Calu3 (cell line): ENCODE results near the gene SMOC2. TPM values are rescaled to one million over a fixed set of nuclear protein-coding genes. Genes with fewer than 3 reads are reported as not detected.
"Not testable (repeated sequence)": the region's sequence is repeated elsewhere in the genome, so short reads cannot be mapped to it uniquely, and the experiment has no call there.

Experiments used
- BruUV-seq: library from RNA; stranded (reverse); fragments of 400-500 nt; replicated peaks from 2 replicates; lab custom pipeline; 2021; lab: Mats Ljungman, UMichigan
- CTCF ChIA-PET: fragments of 300-600 bp; sonication (Branson Sonifier 250); formaldehyde crosslinking; loops from one replicate; lab custom pipeline; 2022; ENCODE audit warnings: antibody characterized with exemption; lab: Charles Lee
- DNase-seq: peaks from one replicate; pipeline ENCODE4 v3.0.0; 2022
- H3K27ac Mint-ChIP-seq: one replicate; pipeline ENCODE4 v1.8.0; 2022; ENCODE audit warnings: mixed read lengths; ENCODE audit not compliant: unreplicated experiment
- H3K27me3 Mint-ChIP-seq: one replicate; pipeline ENCODE4 v1.8.0; 2022; ENCODE audit warnings: mixed read lengths; ENCODE audit not compliant: unreplicated experiment
- H3K36me3 Mint-ChIP-seq: one replicate; pipeline ENCODE4 v1.8.0; 2022; ENCODE audit warnings: mild to moderate bottlenecking, moderate library complexity, mixed read lengths; ENCODE audit not compliant: insufficient read depth, unreplicated experiment
- H3K4me1 Mint-ChIP-seq: one replicate; pipeline ENCODE4 v1.8.0; 2022; ENCODE audit warnings: mild to moderate bottlenecking, low read depth, mixed read lengths; ENCODE audit not compliant: unreplicated experiment
- H3K4me3 Mint-ChIP-seq: one replicate; pipeline ENCODE4 v1.8.0; 2022; ENCODE audit warnings: mild to moderate bottlenecking, low read depth, moderate library complexity, mixed read lengths; ENCODE audit not compliant: unreplicated experiment
- H3K9me3 Mint-ChIP-seq: one replicate; pipeline ENCODE4 v1.8.0; 2022; ENCODE audit warnings: low read depth, mixed read lengths; ENCODE audit not compliant: unreplicated experiment
- intact Hi-C: fragments of 100-400 bp; cut with micrococcal nuclease; formaldehyde crosslinking; loops from one replicate; pipeline ENCODE4 v1.10.0; 2022; ENCODE audit not compliant: unreplicated experiment
- total RNA-seq: library from RNA; stranded (reverse); gene quantifications from 2 replicates; pipeline ENCODE4 v1.2.3, GENCODE V29; 2022
- TF ChIP-seq, protein P1 (sequence below): fragments of 200-600 bp; IDR thresholded peaks from one replicate; pipeline ENCODE4 v1.8.0; 2022; ENCODE audit warnings: antibody characterized with exemption; ENCODE audit not compliant: unreplicated experiment

Gene SMOC2
- total RNA-seq, 1 experiment from 2014 or later = 1.1 TPM

DNA sequence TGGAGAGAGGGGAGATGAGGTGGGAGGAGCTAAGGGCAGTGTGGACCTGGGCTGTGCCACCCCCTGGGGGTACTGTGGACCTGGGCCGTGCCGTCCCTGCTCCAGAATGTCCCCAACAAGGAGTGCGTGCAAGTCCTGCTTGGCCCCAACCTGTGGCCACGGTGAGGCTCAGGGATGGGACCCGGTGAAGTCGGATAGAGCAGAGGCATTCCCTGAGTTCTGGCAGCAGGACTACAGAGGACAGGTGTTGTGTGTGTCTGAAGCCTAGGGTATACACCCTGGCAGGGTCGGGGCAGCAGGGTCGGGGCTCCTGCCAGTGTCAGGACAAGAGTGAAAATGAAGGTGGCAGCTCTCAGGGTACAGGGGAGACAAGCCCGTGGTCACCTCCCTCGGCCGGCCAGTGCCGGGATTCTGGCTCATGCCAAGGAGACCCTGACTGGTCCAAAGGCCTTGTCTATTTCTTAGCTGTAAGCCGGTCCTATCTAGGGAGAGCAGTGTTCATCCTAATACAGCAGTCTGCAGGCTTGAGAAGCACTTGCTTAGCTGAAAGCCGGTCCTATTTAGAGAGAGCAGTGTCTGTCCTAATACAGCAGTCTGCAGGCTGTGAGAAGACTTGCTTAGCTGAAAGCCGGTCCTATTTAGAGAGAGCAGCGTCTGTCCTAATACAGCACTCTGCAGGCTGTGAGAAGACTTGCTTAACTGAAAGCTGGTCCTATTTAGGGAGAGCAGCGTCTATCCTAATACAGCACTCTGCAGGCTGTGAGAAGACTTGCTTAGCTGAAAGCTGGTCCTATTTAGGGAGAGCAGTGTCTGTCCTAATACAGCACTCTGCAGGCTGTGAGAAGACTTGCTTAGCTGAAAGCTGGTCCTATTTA, 95.9 kb downstream of the SMOC2 start:
- no peak overlapping the region for H3K4me3 Mint-ChIP-seq
- no peaks in the 10 kb centered on the region for H3K9me3 Mint-ChIP-seq
- CTCF ChIA-PET = no interaction called here
- TF ChIP-seq, protein P1, sequence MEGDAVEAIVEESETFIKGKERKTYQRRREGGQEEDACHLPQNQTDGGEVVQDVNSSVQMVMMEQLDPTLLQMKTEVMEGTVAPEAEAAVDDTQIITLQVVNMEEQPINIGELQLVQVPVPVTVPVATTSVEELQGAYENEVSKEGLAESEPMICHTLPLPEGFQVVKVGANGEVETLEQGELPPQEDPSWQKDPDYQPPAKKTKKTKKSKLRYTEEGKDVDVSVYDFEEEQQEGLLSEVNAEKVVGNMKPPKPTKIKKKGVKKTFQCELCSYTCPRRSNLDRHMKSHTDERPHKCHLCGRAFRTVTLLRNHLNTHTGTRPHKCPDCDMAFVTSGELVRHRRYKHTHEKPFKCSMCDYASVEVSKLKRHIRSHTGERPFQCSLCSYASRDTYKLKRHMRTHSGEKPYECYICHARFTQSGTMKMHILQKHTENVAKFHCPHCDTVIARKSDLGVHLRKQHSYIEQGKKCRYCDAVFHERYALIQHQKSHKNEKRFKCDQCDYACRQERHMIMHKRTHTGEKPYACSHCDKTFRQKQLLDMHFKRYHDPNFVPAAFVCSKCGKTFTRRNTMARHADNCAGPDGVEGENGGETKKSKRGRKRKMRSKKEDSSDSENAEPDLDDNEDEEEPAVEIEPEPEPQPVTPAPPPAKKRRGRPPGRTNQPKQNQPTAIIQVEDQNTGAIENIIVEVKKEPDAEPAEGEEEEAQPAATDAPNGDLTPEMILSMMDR = no peak
- no peaks in the 10 kb centered on the region for H3K4me1 Mint-ChIP-seq
- intact Hi-C loops = no loop called here
- no TSS peak for BruUV-seq
- no peak overlapping the region for H3K27ac Mint-ChIP-seq
- no peaks in the 10 kb centered on the region for H3K27me3 Mint-ChIP-seq
- no peak for DNase-seq
- H3K36me3 Mint-ChIP-seq = no peaks in the 10 kb centered on the region

DNA sequence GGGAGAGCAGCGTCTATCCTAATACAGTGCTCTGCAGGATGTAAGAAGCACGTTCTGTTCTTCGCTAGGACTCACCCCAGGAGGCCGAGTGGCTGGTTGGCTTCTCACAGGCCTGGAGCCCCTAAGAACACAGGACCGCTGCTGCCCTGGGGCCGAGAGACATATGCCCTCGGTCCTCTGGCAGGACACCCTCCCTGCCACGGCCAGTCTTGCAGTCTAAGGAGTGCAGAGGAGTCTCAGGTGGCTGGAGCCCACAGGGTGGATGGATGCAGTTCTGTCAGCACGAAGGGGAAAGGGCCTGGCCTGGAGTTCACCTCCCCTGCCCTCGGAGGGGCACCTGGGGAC, 96.5 kb downstream of the SMOC2 start:
- Mint-ChIP-seq H3K27me3 (no peaks in the 10 kb centered on the region), H3K27ac (no peak overlapping the region), H3K9me3 (no peaks in the 10 kb centered on the region), H3K36me3 (no peaks in the 10 kb centered on the region), H3K4me1 (no peaks in the 10 kb centered on the region), H3K4me3 (no peak overlapping the region)
- intact Hi-C loops = no loop called here
- TF ChIP-seq, protein P1 = no peak
- CTCF ChIA-PET = no interaction called here
- no TSS peak for BruUV-seq
- DNase-seq = no peak

DNA sequence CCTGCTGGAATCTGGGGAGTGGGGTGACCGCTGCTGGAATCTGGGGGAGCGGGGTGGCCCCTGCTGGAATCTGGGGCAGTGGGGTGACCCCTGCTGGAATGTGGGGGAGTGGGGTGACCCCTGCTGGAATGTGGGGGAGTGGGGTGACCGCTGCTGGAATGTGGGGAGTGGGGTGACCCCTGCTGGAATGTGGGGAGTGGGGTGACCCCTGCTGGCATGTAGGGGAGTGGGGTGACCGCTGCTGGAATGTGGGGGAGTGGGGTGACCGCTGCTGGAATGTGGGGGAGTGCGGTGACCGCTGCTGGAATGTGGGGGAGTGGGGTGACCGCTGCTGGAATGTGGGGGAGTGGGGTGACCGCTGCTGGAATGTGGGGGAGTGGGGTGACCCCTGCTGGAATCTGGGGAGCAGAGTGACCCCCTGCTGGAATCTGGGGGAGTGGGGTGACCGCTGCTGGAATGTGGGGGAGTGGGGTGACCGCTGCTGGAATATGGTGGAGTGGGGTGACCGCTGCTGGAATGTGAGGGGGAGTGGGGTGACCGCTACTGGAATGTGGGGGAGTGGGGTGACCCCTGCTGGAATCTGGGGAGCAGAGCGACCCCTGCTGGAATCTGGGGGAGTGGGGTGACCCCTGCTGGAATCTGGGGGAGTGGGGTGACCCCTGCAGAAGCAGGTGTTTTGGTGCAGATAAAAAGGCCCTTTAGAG, 97.4 kb downstream of the SMOC2 start:
- H3K4me1 Mint-ChIP-seq, H3K36me3 Mint-ChIP-seq, BruUV-seq, H3K27ac Mint-ChIP-seq, CTCF ChIA-PET, H3K4me3 Mint-ChIP-seq, H3K27me3 Mint-ChIP-seq, DNase-seq, H3K9me3 Mint-ChIP-seq, intact Hi-C loops: not testable (repeated sequence)
- TF ChIP-seq, protein P1 = peak; percentile 22

DNA sequence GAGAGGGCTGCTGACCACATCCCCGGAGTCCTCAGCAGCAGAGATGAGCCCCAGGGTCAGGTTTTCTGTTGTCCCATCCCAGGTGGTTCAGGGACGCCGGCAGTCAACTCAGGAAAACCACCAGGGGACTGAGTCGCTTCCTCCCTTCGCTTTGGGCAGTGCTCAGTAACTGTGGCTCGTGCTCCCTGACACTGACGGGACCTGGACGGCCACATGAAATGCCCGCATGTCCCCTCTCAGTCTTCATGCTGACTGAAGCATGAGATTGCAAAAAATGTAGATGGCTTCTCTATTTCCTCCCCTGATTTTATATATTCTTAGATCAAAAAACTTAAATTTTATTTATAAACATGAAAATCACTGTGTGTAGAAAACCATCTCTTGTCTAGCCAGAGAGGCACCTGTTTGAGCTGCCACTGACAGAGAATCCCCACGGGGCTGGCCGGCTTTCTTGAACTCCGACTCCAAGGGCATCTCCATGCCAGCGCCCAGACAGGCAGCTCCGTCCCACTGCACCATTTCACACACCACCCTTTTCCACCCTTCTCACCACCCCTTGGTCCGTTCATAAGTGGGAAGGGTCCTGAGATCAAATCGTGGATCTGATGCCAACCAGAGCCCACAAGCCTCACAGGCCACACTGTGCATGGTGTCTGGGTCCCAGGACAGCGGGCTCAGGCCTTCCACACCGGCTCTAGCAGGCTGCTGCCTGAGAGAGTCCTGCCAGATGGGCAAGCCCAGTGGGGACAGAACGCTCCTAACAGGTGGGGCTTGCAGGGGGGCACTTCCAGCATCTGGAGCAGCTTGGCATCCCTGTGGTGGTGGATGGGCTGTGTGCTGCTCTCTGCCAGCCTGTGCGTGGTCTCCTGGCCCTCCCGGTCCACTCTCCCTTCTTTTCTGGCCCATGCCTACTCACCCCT, 98.2 kb downstream of the SMOC2 start:
- TF ChIP-seq, protein P1 = peak; percentile 5
- intact Hi-C loops = no loop called here
- Mint-ChIP-seq H3K36me3 (no peaks in the 10 kb centered on the region), H3K27me3 (no peaks in the 10 kb centered on the region), H3K27ac (no peak overlapping the region), H3K4me1 (no peaks in the 10 kb centered on the region), H3K9me3 (no peaks in the 10 kb centered on the region), H3K4me3 (no peak overlapping the region)
- no TSS peak for BruUV-seq
- CTCF ChIA-PET = no interaction called here
- no peak for DNase-seq
